Head of caudate nucleus (tissue), 42 donors: Measurements from ENCODE around the gene SMARCD2.
"Not testable (repeated sequence)": the region's sequence is repeated elsewhere in the genome, so short reads cannot be mapped to it uniquely, and the experiment has no call there.

Source experiments
- DNase-seq, 42 donors: peaks; one replicate each; pipeline versions ENCODE4 v3.0.0 to v3.0.0-alpha.2; 2020 to 2021; ENCODE audit warnings: mixed read lengths in 7 of 42
- intact Hi-C: fragments of 100-400 bp; cut with DNase I; formaldehyde crosslinking; loops from one replicate; pipeline ENCODE4 v1.15.0; 2022

The SMARCD2 gene

DNA sequence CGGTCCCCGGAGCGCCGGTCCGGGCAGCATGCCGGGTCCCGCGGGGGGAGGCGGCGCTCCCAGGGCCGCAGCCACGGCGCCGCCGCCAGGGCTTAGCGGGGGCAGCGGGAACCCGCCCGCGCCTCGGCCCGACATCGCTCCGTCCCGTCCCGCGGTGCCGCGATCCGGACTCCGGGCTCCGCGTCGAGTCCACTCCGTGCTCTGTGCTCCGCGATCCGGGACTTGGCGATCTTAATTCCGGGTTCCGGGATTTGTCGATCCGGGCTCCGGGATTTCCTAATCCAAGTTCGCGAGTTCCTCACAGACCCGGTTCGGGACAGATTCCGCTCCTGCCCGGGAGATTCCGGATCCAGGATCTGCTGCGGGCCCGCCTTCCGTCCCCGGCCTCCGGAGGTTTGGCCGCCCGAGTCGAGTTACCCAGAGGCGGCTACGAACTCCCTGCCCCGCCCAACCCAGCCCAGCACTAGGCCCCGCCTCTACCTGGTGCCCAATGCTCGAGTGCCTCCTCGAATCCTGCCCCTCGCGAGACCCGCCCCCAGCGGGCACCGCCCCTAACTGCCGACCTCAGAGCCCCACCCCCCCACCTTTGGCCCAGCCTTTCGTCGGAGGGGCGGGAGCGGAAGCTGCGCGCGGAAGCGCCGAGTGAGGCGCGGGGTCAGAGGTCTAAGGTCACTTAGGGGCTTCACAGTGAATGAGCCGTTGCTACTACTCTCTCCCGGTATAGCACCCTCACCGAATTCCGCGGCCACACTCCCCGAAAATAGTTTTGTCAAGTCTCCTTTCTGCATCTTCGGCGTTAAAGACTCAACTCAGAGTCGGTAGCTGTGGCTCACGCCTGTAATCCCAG lies at the start of gene SMARCD2:
TSS of gene SMARCD2 (minus strand) at position 146 of the 847 bp plus-strand sequence. CDS start at position 135, 11 bp downstream.
- intact Hi-C loops = loop anchor here (2.0 kb wide), 1 partner anchor 68 kb away; the partner anchor contains the start of gene DDX42
- DNase-seq = peak; percentile 94 to 100 (median 98)

DNA sequence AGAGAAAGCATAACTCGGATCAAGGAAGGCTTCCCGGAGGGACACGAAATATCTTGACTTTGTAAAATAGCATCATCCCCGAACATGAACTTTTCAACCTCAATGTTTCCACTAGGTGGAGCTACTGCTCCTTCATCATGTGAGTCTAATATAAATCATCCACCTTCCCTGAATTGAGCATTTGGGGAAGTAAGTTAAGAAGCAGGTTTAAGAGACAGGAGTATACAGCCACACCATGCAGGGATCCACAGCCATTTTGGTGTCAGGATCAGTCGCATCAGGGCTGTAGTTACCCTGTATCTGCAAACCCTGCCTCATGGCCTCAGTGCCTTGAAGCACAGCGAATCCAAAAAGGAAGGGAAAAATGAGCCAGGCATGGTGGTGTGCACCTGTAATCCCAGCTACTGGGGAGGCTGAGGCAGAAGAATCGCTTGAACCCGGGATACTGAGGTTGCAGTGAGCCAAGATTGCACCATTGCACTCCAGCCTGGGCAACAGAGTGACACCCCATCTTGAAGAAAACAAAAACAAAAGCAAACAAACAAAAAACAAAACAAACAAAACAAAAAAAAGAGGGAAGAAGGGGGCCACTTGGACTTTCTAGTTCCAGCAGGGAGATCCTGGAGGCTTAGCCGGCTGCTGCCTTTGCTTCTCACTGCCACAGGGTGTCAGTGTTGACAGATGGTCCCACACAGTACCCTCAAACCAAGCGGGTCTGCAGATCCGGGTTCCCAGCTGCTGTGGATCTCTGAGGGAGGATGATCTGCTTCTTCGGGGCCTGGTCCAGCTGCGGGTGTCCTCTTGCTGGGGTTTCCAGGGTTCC lies 46.8 kb upstream of the SMARCD2 start:
- intact Hi-C loops = not testable (repeated sequence)
- DNase-seq = peak in 40 of 42 donors; percentile 9 to 71 (median 42)

DNA sequence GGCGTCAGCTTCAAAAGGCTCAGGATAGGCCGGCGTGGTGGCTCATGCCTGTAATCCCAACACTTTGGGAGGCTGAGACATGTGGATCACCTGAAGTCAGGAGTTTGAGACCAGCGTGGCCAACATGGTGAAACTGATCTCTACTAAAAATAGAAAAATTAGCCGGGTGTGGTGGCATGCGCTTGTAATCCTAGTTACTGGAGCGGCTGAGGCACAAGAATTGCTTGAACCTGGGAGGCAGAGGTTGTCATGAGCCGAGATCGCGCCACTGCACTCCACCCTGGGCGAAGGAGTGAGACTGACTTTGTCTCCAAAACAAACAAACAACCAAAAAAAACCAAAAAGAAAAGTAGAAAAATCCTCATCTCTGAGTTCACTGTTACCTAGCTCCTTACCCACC lies 42.6 kb upstream of the SMARCD2 start:
- intact Hi-C loops, DNase-seq: not testable (repeated sequence)

DNA sequence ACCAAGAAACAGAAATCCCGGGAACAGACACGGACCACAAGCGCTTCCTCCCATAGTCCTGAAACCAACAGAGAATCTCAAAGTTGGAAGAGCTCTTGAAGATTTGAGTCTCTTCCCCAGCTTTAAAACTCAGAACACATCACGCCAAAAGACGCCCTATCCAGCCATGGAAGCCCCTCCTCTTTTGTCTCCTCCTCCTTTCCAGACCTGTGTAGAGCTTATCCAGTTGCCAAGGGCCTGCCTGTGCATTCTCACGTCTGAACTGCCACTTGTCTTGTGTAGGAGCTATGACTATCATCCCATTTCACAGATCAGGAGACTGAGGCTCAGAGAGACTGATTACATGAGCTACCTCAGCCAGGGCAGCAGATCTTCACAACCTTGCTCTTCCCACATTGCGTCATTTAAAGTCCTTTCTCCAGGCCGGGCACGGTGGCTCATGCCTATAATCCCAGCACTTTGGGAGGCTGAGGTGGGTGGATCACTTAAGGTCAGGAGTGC lies 40.2 kb upstream of the SMARCD2 start:
- not testable (repeated sequence) for DNase-seq

DNA sequence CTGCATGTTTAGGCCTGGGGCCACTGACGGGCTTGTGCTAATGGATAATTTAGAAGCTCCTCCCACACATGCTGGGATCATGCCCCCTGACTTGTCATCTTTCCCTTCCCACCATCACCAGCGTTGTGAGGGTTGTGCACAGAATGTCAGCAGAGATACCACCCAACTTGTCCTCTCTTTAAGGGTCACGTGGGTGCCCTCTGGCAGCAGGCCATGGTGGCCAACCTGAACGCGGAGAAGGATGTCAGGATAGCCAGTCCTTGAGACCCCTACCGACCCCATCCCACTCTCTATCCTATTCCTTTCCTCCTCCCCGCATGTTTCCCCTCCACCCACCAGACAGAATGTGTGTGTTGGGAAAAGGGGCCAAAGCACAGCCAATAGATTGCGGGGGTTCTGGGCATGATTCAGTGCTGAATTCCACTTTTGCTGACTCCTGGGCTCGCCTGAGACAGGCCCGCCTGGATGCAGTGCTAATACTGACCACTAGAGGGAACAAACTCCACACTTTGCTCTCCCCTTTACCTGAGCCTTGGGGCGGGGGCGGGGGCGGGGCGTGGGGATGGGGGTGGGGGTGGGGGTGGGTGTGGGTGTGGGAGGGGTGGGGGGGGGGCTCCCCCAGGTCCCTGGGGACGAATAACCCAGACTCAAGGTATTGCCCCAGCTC lies 39.6 kb upstream of the SMARCD2 start, which contains the start of gene GH2:
TSS of gene GH2 (minus strand) at position 10 of the 667 bp plus-strand sequence. CDS start 143 bp downstream, outside the sequence.
- intact Hi-C loops = no loop called here
- peak in 25 of 42 donors; percentile 6 to 66 (median 36) for DNase-seq

More for the DNA sequence above, 40.2 kb upstream of the SMARCD2 start:
- intact Hi-C loops = not testable (repeated sequence)

DNA sequence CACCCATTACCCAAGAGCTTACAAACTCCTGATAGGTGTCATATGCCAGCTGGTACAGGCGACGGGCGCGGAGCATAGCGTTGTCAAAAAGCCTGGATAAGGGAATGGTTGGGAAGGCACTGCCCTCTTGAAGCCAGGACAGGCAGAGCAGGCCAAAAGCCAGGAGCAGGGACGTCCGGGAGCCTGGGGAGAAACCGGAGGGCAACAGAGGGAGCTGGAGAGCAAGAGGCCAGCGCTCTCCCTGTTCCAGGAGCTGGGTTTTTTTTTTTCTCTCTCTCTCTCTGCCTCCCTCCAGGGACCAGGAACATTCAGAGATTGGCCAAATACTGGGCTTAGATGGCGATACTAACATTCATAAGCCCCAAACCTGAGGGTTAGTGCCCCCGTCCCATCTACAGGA lies 38.9 kb upstream of the SMARCD2 start:
- intact Hi-C loops, DNase-seq: not testable (repeated sequence)

DNA sequence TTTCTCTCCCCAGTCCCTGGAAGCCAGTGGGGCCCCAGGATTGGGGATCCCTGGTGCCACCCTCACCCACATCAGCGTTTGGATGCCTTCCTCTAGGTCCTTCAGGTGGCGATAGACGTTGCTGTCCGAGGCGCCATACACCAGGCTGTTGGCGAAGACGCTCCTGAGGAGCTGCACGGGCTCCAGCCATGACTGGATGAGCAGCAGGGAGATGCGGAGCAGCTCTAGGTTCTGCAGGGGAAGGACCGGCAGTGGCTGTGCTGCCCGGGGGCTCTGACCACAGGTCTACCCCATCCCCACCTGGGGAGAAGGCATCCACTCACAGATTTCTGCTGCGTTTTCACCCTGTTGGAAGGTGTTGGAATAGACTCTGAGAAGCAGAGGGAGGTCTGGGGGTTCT lies 38.2 kb upstream of the SMARCD2 start:
- no peak for DNase-seq
- intact Hi-C loops = no loop called here

DNA sequence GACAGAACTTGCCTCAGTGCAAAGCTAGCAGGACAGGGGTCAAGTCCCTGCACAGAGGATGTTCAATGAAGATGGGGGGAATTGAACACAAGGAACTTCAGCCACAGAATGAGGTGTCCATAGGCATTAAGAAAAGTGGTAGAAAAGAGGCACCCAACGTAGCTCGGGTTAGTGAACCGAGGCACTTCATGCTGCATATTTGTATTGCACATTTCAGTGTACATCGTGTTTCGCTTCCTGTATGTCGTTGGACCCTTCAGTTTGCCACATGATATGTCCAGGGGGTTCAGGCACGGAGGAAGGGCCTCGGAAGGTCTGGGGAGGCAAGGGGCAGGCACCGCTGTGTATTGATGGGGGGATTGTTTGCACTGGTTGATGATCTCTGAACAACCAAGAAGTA lies 35.9 kb upstream of the SMARCD2 start:
- DNase-seq, intact Hi-C loops: not testable (repeated sequence)

DNA sequence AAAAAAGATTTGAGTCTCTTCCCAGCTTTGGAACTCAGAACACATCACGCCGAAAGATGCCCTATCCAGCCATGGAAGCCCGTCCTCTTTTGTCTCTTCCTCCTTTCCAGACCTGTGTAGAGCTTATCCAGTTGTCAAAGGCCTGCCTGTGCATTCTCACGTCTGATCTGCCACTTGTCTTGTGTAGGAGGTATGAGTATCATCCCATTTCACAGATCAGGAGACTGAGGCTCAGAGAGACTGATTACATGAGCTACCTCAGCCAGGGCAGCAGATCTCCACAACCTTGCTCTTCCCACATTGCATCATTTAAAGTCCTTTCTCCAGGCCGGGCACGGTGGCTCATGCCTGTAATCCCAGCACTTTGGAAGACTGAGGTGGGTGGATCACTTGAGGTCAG lies 32.2 kb upstream of the SMARCD2 start:
- DNase-seq, intact Hi-C loops: not testable (repeated sequence)

DNA sequence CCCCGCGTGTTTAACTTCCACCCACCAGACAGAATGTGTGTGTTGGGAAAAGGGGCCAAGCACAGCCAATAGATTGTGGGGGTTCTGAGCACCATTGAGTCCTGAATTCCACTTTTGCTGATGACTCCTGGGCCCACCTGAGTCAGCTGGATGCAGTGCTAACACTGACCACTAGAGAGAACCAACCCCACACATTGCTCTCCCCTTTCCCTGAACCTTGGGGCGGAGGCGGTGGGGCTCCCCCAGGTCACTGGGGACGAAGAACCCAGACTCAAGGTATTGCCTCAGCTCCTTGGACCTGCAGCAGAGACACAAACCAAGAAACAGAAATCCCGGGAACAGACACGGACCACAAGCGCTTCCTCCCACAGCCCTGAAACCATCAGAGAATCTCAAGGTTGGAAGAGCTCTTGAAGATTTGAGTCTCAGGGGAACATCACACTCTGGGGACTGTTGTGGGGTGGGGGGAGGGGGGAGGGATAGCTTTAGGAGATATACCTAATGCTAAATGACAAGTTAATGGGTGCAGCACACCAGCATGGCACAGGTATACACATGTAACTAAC lies 31.7 kb upstream of the SMARCD2 start:
- intact Hi-C loops, DNase-seq: not testable (repeated sequence)

DNA sequence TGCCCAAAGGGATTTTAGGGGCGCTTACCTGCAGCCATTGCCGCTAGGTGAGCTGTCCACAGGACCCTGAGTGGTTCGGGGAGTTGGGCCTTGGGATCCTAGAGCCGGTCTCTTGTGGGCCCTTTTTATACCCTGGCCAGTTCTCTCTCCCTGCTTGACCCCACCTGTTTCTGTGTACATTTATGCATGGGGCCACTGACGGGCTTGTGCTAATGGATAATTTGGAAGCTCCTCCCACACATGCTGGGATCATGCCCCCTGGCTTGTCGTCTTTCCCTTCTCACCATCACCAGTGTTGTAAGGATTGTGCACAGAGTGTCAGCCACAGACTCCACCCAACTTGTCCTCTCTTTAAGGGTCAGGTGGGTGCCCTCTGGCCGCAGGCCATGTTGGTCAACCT lies 31.1 kb upstream of the SMARCD2 start, which contains the start of gene CSH2:
TSS of gene CSH2 (minus strand) at position 101 of the 400 bp plus-strand sequence. CDS start at position 38, 63 bp downstream.
- intact Hi-C loops, DNase-seq: not testable (repeated sequence)

DNA sequence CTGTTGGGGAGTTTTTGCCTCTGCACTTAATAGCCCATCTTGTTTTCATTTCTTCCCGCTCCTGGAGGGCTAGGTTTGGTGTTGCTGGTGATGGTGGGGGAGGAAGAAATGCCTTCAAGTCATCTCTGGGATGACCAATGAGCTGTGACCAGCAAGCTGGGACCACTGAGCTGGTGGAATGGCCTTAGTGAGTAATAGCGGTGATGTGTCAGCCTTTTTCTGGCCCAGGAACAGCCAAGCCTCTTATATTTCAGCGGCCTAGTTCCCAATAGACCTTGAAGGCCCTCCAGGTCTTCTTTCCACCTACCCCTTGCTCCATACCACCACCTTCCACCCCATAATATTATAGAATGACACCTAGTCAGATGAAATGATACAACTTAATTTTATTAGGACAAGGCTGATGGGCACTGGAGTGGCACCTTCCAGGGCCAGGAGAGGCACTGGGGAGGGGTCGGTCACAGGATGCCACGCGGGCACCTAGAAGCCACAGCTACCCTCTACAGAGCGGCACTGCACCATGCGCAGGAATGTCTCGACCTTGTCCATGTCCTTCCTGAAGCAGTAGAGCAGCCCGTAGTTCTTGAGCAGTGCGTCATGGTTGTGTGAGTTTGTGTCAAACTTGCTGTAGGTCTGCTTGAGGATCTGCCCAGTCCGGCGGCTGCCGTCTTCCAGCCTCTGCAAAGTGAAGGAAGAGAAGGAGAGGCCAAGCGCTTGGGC lies 29.3 kb upstream of the SMARCD2 start:
- intact Hi-C loops, DNase-seq: not testable (repeated sequence)

DNA sequence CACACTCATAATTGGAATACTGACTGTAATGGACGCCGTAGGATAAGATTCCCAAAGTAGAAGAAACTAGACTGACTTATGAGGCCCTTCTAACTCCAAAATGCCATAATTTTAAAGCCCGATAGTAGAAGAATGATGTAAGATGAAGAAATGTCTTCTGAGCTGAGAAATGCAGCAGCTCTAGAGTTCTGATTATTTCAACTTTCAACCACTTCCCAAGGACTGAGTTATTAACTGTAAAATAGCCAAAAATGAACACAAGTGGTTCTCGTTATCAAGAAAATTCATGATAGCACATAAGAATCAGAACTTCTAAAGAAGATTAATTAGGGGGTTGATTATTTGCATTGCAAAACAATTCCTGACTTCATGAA lies 27.8 kb upstream of the SMARCD2 start:
- DNase-seq = not testable (repeated sequence)

DNA sequence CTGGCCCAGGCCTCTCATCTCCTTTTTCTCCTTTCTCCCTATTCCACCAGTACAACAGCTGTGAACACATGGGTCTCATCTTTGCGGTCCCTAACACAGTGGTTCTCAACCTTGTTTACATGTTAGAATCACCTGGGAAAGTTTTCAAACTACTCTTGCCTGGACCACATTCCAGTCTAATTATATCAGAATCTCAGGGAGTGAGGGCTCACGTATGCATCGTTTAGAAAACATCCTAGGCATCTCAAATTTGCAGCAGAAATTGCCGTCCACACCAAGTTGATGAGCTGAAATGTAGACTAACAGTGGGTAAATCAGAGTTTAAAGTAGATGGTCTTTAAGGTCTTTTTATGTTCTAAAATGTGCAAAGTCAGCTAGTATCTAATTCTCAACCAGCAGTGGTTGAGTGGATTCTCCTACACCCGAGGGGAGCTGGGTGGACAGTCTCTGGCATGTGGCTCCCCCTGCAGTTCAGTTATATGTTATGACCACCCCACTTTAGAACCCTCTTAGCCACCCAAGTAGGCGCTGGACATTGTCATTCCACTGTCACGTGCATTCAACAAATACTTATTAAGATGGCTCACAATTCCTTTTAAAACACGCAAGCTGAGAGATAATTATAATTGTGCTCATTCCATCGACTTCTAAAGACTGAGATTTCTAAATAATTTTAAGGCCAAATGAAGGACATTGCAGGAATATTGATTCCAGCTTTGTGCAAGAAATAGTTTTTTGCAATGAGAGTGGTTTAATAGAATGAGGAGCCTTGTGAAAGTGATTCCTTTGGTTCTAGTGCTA lies 27.2 kb upstream of the SMARCD2 start:
- DNase-seq, intact Hi-C loops: not testable (repeated sequence)

More for the DNA sequence above, 27.8 kb upstream of the SMARCD2 start:
- intact Hi-C loops = not testable (repeated sequence)

DNA sequence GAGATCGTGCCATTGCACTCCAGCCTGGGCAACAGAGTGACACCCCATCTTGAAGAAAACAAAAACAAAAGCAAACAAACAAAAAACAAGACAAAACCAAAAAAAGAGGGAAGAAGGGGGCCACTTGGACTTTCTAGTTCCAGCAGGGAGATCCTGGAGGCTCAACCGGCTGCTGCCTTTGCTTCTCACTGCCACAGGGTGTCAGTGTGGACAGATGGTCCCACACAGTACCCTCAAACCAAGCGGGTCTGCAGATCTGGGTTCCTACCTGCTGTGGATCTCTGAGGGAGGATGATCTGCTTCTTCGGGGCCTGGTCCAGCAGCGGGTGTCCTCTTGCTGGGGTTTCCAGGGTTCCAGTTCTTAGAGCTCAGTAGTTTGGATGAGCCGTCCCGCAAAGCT lies 24.1 kb upstream of the SMARCD2 start:
- DNase-seq, intact Hi-C loops: not testable (repeated sequence)

DNA sequence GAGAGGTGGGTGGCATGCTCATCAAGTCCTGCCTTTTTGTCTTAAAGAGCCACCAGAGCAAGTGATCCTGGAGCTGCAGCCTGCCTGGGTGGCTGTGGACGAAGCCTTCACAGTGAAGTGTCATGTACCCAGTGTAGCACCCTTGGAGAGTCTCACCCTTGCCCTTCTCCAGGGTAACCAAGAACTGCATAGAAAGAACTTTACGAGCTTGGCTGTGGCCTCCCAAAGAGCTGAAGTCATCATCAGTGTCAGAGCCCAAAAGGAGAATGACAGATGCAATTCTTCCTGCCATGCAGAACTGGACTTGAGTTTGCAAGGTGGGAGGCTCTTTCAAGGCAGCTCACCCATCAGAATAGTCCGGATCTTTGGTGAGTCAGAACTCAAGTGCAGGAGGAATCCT lies 16.8 kb upstream of the SMARCD2 start:
- intact Hi-C loops = no loop called here
- DNase-seq = no peak

DNA sequence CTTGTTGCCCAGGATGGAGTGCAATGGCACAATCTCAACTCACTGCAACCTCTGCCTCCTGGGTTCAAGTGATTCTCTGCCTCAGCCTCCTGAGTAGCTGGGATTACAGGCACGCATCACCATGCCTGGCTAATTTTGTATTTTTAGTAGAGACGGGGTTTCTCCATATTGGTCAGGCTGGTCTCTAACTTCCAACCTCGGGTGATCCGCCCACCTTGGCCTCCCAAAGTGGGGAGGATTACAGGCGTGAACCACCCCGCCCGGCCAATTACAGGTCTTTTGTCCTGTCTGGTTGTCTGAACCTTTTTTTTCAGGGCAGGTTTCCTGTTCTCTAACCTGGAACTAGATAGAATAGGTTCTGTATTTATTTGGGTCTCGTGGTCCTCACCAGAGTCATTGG lies 13.9 kb upstream of the SMARCD2 start:
- DNase-seq, intact Hi-C loops: not testable (repeated sequence)
